ENCODE measurements around the gene SNAP47. TPM values are rescaled to one million over a fixed set of nuclear protein-coding genes. Genes with fewer than 3 reads are reported as not detected.

Gene SNAP47
- total and polyA plus RNA-seq, 5 donors from 2014 or later: 26.3 to 60.1 (median 50.4) TPM

DNA sequence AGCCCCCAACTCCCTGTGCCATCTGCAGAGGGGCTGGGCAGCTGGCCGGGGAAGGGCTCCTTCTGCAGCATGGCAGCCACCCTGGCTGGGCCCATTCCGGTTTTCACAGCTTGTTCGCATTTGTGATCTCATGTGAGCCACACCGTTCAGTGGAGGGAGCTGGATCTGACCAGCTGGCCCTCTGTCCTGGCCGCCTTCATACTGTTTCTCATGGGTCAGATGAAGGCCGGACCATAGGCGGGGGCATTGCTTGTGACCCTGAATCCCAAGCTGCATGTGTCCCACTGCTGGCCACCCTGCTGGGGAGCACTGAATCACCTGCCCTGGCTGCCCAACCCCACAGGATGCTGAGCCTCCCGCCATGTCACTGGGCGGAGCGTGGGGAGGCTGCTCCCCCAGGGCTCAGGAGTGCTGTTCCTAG is 43.8 kb downstream of the SNAP47 start:
- ATAC-seq (ENCODE audit: low read depth in 2 of 2) (no peak), DNase-seq (no peak)
- Histone ChIP-seq H3K27me3 (ENCODE audit: control insufficient read depth, insufficient read depth, low read length) (no peaks in the 10 kb centered on the region), H3K4me3 (ENCODE audit: low read depth, low read length) (no peak overlapping the region), H3K36me3 (ENCODE audit: control insufficient read depth, insufficient read depth, low read length) (peaks cover 22% of the 10 kb centered on the region), H3K4me1 (ENCODE audit: control insufficient read depth, insufficient read depth, low read length, poor library complexity, severe bottlenecking) (no peaks in the 10 kb centered on the region), H3K9me3 (ENCODE audit: control insufficient read depth in 2 of 2, low read length in 2 of 2) (no peaks in the 10 kb centered on the region), H3K27ac (ENCODE audit: insufficient read depth, low read length, poor library complexity, severe bottlenecking) (no peak overlapping the region)
- H3K4me3 Mint-ChIP-seq: no peak overlapping the region
- H3K9me3 Mint-ChIP-seq: no peaks in the 10 kb centered on the region
- no peaks in the 10 kb centered on the region for H3K27me3 Mint-ChIP-seq
- peaks cover 12% of the 10 kb centered on the region for H3K36me3 Mint-ChIP-seq
- H3K4me1 Mint-ChIP-seq: peaks cover 0 to 9% (median 2%) of the 10 kb centered on the region in 4 donors
- H3K27ac Mint-ChIP-seq: no peak overlapping the region

DNA sequence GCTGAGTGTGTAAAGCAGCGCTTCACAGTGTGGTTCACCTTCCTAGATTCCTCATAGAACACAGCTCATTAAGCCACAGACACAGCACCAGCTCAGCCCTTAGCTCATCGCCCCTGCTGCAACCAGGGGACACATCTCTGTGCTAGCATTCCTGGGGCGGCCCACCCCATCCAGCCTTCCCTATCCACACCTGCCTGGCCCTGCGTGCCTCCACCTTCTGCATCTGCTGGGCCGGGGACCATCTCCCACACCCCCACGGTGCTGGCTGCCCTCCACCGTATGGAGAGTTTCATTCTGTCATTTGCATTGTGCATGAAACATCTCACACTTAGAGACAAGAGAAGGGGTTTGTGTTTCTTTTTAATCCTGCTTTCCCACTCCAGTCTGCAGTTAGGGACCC is 44.5 kb downstream of the SNAP47 start:
- no peak for ATAC-seq (ENCODE audit: low read depth in 2 of 2)
- DNase-seq: no peak
- no peak overlapping the region for H3K4me3 Mint-ChIP-seq

GRCh38 chr1:227780101-227781044 is 45.1 kb downstream of the SNAP47 start:
- Mint-ChIP-seq H3K27me3 (no peaks in the 10 kb centered on the region), H3K4me3 (no peak overlapping the region), H3K4me1 (peaks cover 0 to 5% (median 0%) of the 10 kb centered on the region in 4 donors), H3K36me3 (peaks cover 8% of the 10 kb centered on the region), H3K9me3 (no peaks in the 10 kb centered on the region), H3K27ac (no peak overlapping the region)
- DNase-seq (no peak), ATAC-seq (ENCODE audit: low read depth in 2 of 2) (peak in 1 of 2 donors; percentile 22)
- no peaks in the 10 kb centered on the region for H3K9me3 ChIP-seq (ENCODE audit: control insufficient read depth in 2 of 2, low read length in 2 of 2)
- H3K36me3 ChIP-seq (ENCODE audit: control insufficient read depth, insufficient read depth, low read length): peaks cover 22% of the 10 kb centered on the region
- no peak overlapping the region for H3K4me3 ChIP-seq (ENCODE audit: low read depth, low read length)
- H3K27ac ChIP-seq (ENCODE audit: insufficient read depth, low read length, poor library complexity, severe bottlenecking): no peak overlapping the region
- no peaks in the 10 kb centered on the region for H3K4me1 ChIP-seq (ENCODE audit: control insufficient read depth, insufficient read depth, low read length, poor library complexity, severe bottlenecking)
- no peaks in the 10 kb centered on the region for H3K27me3 ChIP-seq (ENCODE audit: control insufficient read depth, insufficient read depth, low read length)

More for the DNA sequence above, 44.5 kb downstream of the SNAP47 start:
- no peaks in the 10 kb centered on the region for H3K9me3 ChIP-seq (ENCODE audit: control insufficient read depth in 2 of 2, low read length in 2 of 2)
- Mint-ChIP-seq H3K9me3 (no peaks in the 10 kb centered on the region), H3K36me3 (peaks cover 8% of the 10 kb centered on the region), H3K4me1 (peaks cover 0 to 5% (median 0%) of the 10 kb centered on the region in 4 donors), H3K27ac (peak overlapping the region in 1 of 3 donors; percentile 31), H3K27me3 (no peaks in the 10 kb centered on the region)
- H3K27me3 ChIP-seq (ENCODE audit: control insufficient read depth, insufficient read depth, low read length): no peaks in the 10 kb centered on the region
- no peak overlapping the region for H3K4me3 ChIP-seq (ENCODE audit: low read depth, low read length)
- H3K27ac ChIP-seq (ENCODE audit: insufficient read depth, low read length, poor library complexity, severe bottlenecking): no peak overlapping the region
- no peaks in the 10 kb centered on the region for H3K4me1 ChIP-seq (ENCODE audit: control insufficient read depth, insufficient read depth, low read length, poor library complexity, severe bottlenecking)
- H3K36me3 ChIP-seq (ENCODE audit: control insufficient read depth, insufficient read depth, low read length): peaks cover 22% of the 10 kb centered on the region

DNA sequence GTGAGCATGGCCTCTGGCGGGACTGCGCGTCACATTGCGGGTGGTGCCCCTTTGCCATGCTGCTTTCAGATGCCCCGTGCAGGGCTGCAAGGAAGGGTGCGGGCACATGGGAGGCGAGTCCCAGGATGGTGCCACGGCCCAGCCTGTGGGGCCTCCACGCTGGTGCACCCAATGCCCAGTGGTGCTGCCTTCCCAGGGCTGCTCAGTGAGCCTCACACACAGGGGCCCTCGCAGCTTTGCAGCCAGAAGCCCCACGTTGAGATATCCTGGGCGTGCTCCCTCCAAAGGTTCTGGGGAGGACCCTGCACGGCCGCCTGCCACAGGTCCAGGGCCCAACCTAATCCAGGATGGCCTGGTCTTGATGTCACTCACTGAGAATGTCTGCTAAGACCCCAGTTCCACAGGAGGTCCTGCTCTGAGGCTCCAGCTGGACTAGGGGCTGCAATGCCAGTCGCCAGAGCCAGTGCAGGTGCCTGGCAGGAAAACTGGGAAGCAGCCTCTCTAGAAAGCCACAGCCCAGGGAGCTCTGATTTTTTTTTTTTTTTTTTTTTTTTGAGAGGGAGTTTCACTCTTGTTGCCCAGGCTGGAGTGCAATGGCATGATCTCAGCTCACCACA is 46.2 kb downstream of the SNAP47 start:
- Mint-ChIP-seq H3K27ac (no peak overlapping the region), H3K36me3 (peaks cover 8% of the 10 kb centered on the region), H3K4me1 (peaks cover 0 to 5% (median 0%) of the 10 kb centered on the region in 4 donors), H3K27me3 (no peaks in the 10 kb centered on the region), H3K4me3 (no peak overlapping the region), H3K9me3 (no peaks in the 10 kb centered on the region)
- no peaks in the 10 kb centered on the region for H3K27me3 ChIP-seq (ENCODE audit: control insufficient read depth, insufficient read depth, low read length)
- H3K36me3 ChIP-seq (ENCODE audit: control insufficient read depth, insufficient read depth, low read length): peaks cover 12% of the 10 kb centered on the region
- H3K4me3 ChIP-seq (ENCODE audit: low read depth, low read length): no peak overlapping the region
- no peaks in the 10 kb centered on the region for H3K4me1 ChIP-seq (ENCODE audit: control insufficient read depth, insufficient read depth, low read length, poor library complexity, severe bottlenecking)
- no peak overlapping the region for H3K27ac ChIP-seq (ENCODE audit: insufficient read depth, low read length, poor library complexity, severe bottlenecking)
- ATAC-seq (ENCODE audit: low read depth in 2 of 2): no peak
- no peaks in the 10 kb centered on the region for H3K9me3 ChIP-seq (ENCODE audit: control insufficient read depth in 2 of 2, low read length in 2 of 2)
- no peak for DNase-seq

DNA sequence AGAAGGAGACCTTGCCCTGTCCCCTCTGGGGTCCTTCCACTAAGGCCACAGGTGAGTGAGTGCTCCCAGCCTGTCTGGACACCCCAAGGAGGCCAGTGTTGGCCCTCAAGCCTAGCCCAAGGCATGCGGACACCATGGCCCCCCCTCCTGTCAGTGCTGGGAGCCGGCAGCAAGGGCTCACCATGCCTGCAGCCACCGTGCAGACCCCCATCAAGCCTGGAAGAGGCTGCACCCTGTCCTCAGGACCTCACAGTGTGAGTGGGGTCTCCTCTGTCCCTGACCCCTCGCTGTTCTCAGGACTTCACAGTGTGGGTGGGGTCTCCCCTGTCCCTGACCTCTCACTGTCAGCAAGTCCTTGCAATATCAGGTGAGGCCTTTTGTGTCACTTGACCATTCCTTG is 47.0 kb downstream of the SNAP47 start:
- H3K9me3 ChIP-seq (ENCODE audit: control insufficient read depth in 2 of 2, low read length in 2 of 2): no peaks in the 10 kb centered on the region
- no peak overlapping the region for H3K4me3 ChIP-seq (ENCODE audit: low read depth, low read length)
- no peak overlapping the region for H3K27ac ChIP-seq (ENCODE audit: insufficient read depth, low read length, poor library complexity, severe bottlenecking)
- Mint-ChIP-seq H3K27me3 (no peaks in the 10 kb centered on the region), H3K27ac (no peak overlapping the region), H3K36me3 (peaks cover 8% of the 10 kb centered on the region), H3K9me3 (no peaks in the 10 kb centered on the region), H3K4me3 (no peak overlapping the region), H3K4me1 (peaks cover 0 to 8% (median 2%) of the 10 kb centered on the region in 4 donors)
- peaks cover 7% of the 10 kb centered on the region for H3K36me3 ChIP-seq (ENCODE audit: control insufficient read depth, insufficient read depth, low read length)
- no peak for ATAC-seq (ENCODE audit: low read depth in 2 of 2)
- peaks cover 7% of the 10 kb centered on the region for H3K4me1 ChIP-seq (ENCODE audit: control insufficient read depth, insufficient read depth, low read length, poor library complexity, severe bottlenecking)
- no peak for DNase-seq
- H3K27me3 ChIP-seq (ENCODE audit: control insufficient read depth, insufficient read depth, low read length): no peaks in the 10 kb centered on the region

- H3K9me3 ChIP-seq (ENCODE audit: control insufficient read depth in 2 of 2, low read length in 2 of 2): no peaks in the 10 kb centered on the region
- H3K27me3 Mint-ChIP-seq: no peaks in the 10 kb centered on the region
- no peaks in the 10 kb centered on the region for H3K9me3 Mint-ChIP-seq
- H3K4me3 ChIP-seq (ENCODE audit: low read depth, low read length): no peak overlapping the region
- H3K4me3 Mint-ChIP-seq: peak overlapping the region in 1 of 4 donors; percentile 92
- H3K36me3 Mint-ChIP-seq: peaks cover 5% of the 10 kb centered on the region
- H3K27ac ChIP-seq (ENCODE audit: insufficient read depth, low read length, poor library complexity, severe bottlenecking): no peak overlapping the region
- DNase-seq (no peak), ATAC-seq (ENCODE audit: low read depth in 2 of 2) (no peak)
- H3K27ac Mint-ChIP-seq: peak overlapping the region in 1 of 3 donors; percentile 46
- H3K4me1 ChIP-seq (ENCODE audit: control insufficient read depth, insufficient read depth, low read length, poor library complexity, severe bottlenecking): peaks cover 24% of the 10 kb centered on the region
- peaks cover 0 to 21% (median 8%) of the 10 kb centered on the region in 4 donors for H3K4me1 Mint-ChIP-seq
- no peaks in the 10 kb centered on the region for H3K27me3 ChIP-seq (ENCODE audit: control insufficient read depth, insufficient read depth, low read length)
- peaks cover 7% of the 10 kb centered on the region for H3K36me3 ChIP-seq (ENCODE audit: control insufficient read depth, insufficient read depth, low read length)
Observed at GRCh38 chr1:227785094-227785804, 50.0 kb downstream of the SNAP47 start.

GRCh38 chr1:227785805-227786671 is 50.8 kb downstream of the SNAP47 start:
- Mint-ChIP-seq H3K27ac (peak overlapping the region in 1 of 3 donors; percentile 46), H3K27me3 (no peaks in the 10 kb centered on the region)
- H3K27ac ChIP-seq (ENCODE audit: insufficient read depth, low read length, poor library complexity, severe bottlenecking): no peak overlapping the region

More at GRCh38 chr1:227785805-227786671, 50.8 kb downstream of the SNAP47 start:
- H3K4me1 ChIP-seq (ENCODE audit: control insufficient read depth, insufficient read depth, low read length, poor library complexity, severe bottlenecking): peaks cover 24% of the 10 kb centered on the region
- Mint-ChIP-seq H3K4me3 (peak overlapping the region in 3 of 4 donors; percentile 60 to 92 (median 73)), H3K36me3 (peaks cover 5% of the 10 kb centered on the region), H3K4me1 (peaks cover 0 to 28% (median 11%) of the 10 kb centered on the region in 4 donors), H3K9me3 (no peaks in the 10 kb centered on the region)
- no peaks in the 10 kb centered on the region for H3K27me3 ChIP-seq (ENCODE audit: control insufficient read depth, insufficient read depth, low read length)
- peaks cover under 1% of the 10 kb centered on the region for H3K36me3 ChIP-seq (ENCODE audit: control insufficient read depth, insufficient read depth, low read length)
- no peaks in the 10 kb centered on the region for H3K9me3 ChIP-seq (ENCODE audit: control insufficient read depth in 2 of 2, low read length in 2 of 2)
- ATAC-seq (ENCODE audit: low read depth in 2 of 2) (no peak), DNase-seq (no peak)
- H3K4me3 ChIP-seq (ENCODE audit: low read depth, low read length): no peak overlapping the region
